A549 (cell line): ENCODE data around the gene SRRD. TPM values are rescaled to one million over a fixed set of nuclear protein-coding genes. Genes with fewer than 3 reads are reported as not detected.

ENCODE experiments used
- ATAC-seq, 2 experiments: fragments of 200-7000 bp in 1 of 2; fragments of >200 bp in 1 of 2; cut with Nextera tagmentation in 1 of 2; cut with Tn5 transposase in 1 of 2; 3 replicates each; pipeline versions ENCODE4 v1.8.0 to v1.9.1; 2018 to 2020; ENCODE audit warnings: mild to moderate bottlenecking in 1 of 2, moderate library complexity in 1 of 2
- CTCF ChIA-PET: fragments of 300-600 bp; sonication (Branson Sonifier 250); formaldehyde crosslinking; extraction: SDS; loops from one replicate; lab custom pipeline; 2021; ENCODE audit warnings: antibody characterized with exemption, inconsistent platforms; lab: Yijun Ruan, JAX
- POLR2A ChIA-PET: fragments of 350-600 bp; formaldehyde crosslinking; extraction: SDS; loops from one replicate; lab custom pipeline; 2021; ENCODE audit warnings: antibody characterized with exemption, inconsistent platforms; lab: Yijun Ruan, JAX
- DNase-seq, 2 experiments: peaks; one replicate each; pipeline versions ENCODE4 v3.0.0 to v3.0.0-alpha.2; 2011 to 2016; ENCODE audit warnings: low read depth in 1 of 2, low spot score in 1 of 2
- FAIRE-seq: peaks from 2 replicates; lab custom pipeline; 2011; peaks lifted over from hg19 to GRCh38; lab: Jason Lieb, UNC
- H3K27ac ChIP-seq, 2 experiments: fragments of >200 bp; sonication (Bioruptor Twin); formaldehyde crosslinking; 3 replicates each; pipeline ENCODE4 v1.5.1; 2016 to 2017
- H3K4me1 ChIP-seq: fragments of >200 bp; sonication (Bioruptor Twin); formaldehyde crosslinking; 3 replicates; pipeline ENCODE4 v1.6.1; 2016
- H3K4me2 ChIP-seq: fragments of >200 bp; sonication (Bioruptor Twin); formaldehyde crosslinking; 3 replicates; pipeline ENCODE4 v1.6.1; 2016
- H3K4me3 ChIP-seq: fragments of >200 bp; sonication (Bioruptor Twin); formaldehyde crosslinking; 3 replicates; pipeline ENCODE4 v1.5.1; 2016
- H3K9me3 ChIP-seq: fragments of >200 bp; sonication (Bioruptor Twin); formaldehyde crosslinking; 3 replicates; pipeline ENCODE4 v1.6.1; 2016
- BCL3 ChIP-seq: fragments of >200 bp; sonication (Bioruptor Twin); formaldehyde crosslinking; IDR thresholded peaks from 3 replicates; pipeline ENCODE4 v1.6.1; 2016
- CEBPB ChIP-seq, 2 experiments: fragments of >200 bp in 1 of 2; sonication (Bioruptor Twin) in 1 of 2; formaldehyde crosslinking in 1 of 2; IDR thresholded peaks; 2 replicates each; pipeline ENCODE4 v1.6.1; 2012 to 2016
- EHF ChIP-seq: fragments of 250-450 bp; sonication (Bioruptor Pico); IDR thresholded peaks from 2 replicates; pipeline ENCODE4 v1.5.0; 2020; ENCODE audit warnings: mild to moderate bottlenecking
- EHMT2 ChIP-seq: fragments of 200-600 bp; sonication (generic); IDR thresholded peaks from 2 replicates; pipeline ENCODE4 v1.6.1; 2016; ENCODE audit warnings: antibody characterized with exemption, low read depth, mild to moderate bottlenecking, moderate library complexity
- EP300 ChIP-seq, 2 experiments: fragments of >200 bp; sonication (Bioruptor Twin); formaldehyde crosslinking; IDR thresholded peaks; 2 replicates in 1 of 2; 3 replicates in 1 of 2; pipeline ENCODE4 v1.6.1; 2016 to 2017
- FOSB ChIP-seq: fragments of 250-450 bp; sonication (Bioruptor Pico); IDR thresholded peaks from 2 replicates; pipeline ENCODE4 v1.5.0; 2020; ENCODE audit warnings: mild to moderate bottlenecking, moderate library complexity
- FOSL2 ChIP-seq, 2 experiments: fragments of 450-650 bp in 1 of 2; fragments of >200 bp in 1 of 2; sonication (Bioruptor Twin) in 1 of 2; formaldehyde crosslinking; IDR thresholded peaks; 2 replicates each; pipeline versions ENCODE4 v1.5.0 to v1.6.1; 2016 to 2020; ENCODE audit warnings: mild to moderate bottlenecking in 1 of 2, moderate library complexity in 1 of 2
- FOXS1 ChIP-seq: fragments of 250-450 bp; sonication (Bioruptor Pico); IDR thresholded peaks from 2 replicates; pipeline ENCODE4 v1.5.0; 2020; ENCODE audit warnings: mild to moderate bottlenecking, moderate library complexity
- GATA3 ChIP-seq: IDR thresholded peaks from 2 replicates; pipeline ENCODE4 v1.6.1; 2012; ENCODE audit warnings: borderline replicate concordance
- HOXB5 ChIP-seq: fragments of 250-450 bp; sonication (Bioruptor Pico); IDR thresholded peaks from 2 replicates; pipeline ENCODE4 v1.5.0; 2020; ENCODE audit warnings: mild to moderate bottlenecking, moderate library complexity
- JUN ChIP-seq, 2 experiments: fragments of >200 bp; sonication (Bioruptor Twin); formaldehyde crosslinking; IDR thresholded peaks; 2 replicates in 1 of 2; 3 replicates in 1 of 2; pipeline ENCODE4 v1.6.1; 2016 to 2017
- KDM5A ChIP-seq: fragments of 200-600 bp; sonication (generic); IDR thresholded peaks from 2 replicates; pipeline ENCODE4 v1.6.1; 2016; ENCODE audit warnings: antibody characterized with exemption, mild to moderate bottlenecking
- MAFK ChIP-seq: fragments of 450-650 bp; IDR thresholded peaks from 2 replicates; pipeline ENCODE4 v1.6.1; 2014; ENCODE audit not compliant: partially characterized antibody
- MAX ChIP-seq: IDR thresholded peaks from 2 replicates; pipeline ENCODE4 v1.6.1; 2012
- NFE2L2 ChIP-seq: fragments of 150-350 bp; conservative IDR thresholded peaks from 2 replicates; pipeline ENCODE4 v1.6.1; 2014; ENCODE audit warnings: low read length
- NPAS2 ChIP-seq: fragments of 250-450 bp; sonication (Bioruptor Pico); IDR thresholded peaks from 2 replicates; pipeline ENCODE4 v1.8.0; 2022; ENCODE audit warnings: mild to moderate bottlenecking, moderate library complexity, borderline replicate concordance
- PHF8 ChIP-seq: fragments of 200-600 bp; sonication (generic); IDR thresholded peaks from 2 replicates; pipeline ENCODE4 v1.6.1; 2016; ENCODE audit warnings: low read depth, mild to moderate bottlenecking, antibody characterized with exemption, moderate library complexity, borderline replicate concordance
- POLR2AphosphoS2 ChIP-seq: conservative IDR thresholded peaks from 2 replicates; pipeline ENCODE4 v1.6.1; 2012; ENCODE audit warnings: low read length, improper control_type of control experiment, inconsistent platforms
- REST ChIP-seq: fragments of 200-600 bp; sonication (generic); IDR thresholded peaks from 2 replicates; pipeline ENCODE4 v1.6.1; 2016; ENCODE audit warnings: antibody characterized with exemption, mild to moderate bottlenecking, moderate library complexity
- SMC3 ChIP-seq: fragments of >200 bp; sonication (Bioruptor Twin); formaldehyde crosslinking; IDR thresholded peaks from 3 replicates; pipeline ENCODE4 v1.6.1; 2018; ENCODE audit warnings: inconsistent platforms
- TFCP2L1 ChIP-seq: fragments of 250-450 bp; sonication (Bioruptor Pico); IDR thresholded peaks from 2 replicates; pipeline ENCODE4 v1.5.0; 2021; ENCODE audit warnings: mild to moderate bottlenecking
- ZFP36 ChIP-seq: fragments of 450-650 bp; IDR thresholded peaks from 2 replicates; pipeline ENCODE4 v1.6.1; 2014; ENCODE audit warnings: borderline replicate concordance; ENCODE audit not compliant: partially characterized antibody
- ZNF302 ChIP-seq: fragments of 250-450 bp; sonication (Bioruptor Pico); IDR thresholded peaks from 2 replicates; pipeline ENCODE4 v1.9.0; 2021; ENCODE audit warnings: inconsistent platforms, mild to moderate bottlenecking, moderate library complexity
- ZSCAN20 ChIP-seq: fragments of 250-450 bp; sonication (Bioruptor Pico); IDR thresholded peaks from 2 replicates; pipeline ENCODE4 v1.8.0; 2022; ENCODE audit warnings: mild to moderate bottlenecking, moderate library complexity
- WGBS: methylation state at CpG from one replicate; pipeline ENCODE4 v1.1.6; 2017; ENCODE audit errors: missing lambda C conversion rate; 5-methylcytosine and 5-hydroxymethylcytosine counted together
- polyA plus RNA-seq, 4 experiments: library from polyadenylated mRNA; depleted of rRNA in 3 of 4; stranded (reverse); fragments of >200 nt; fragmentation: RNase III in 1 of 4; extraction: RNeasy Plus Mini Kit Qiagen cat#74134 plus additional on column Dnase treatment in 1 of 4; gene quantifications; 2 replicates in 3 of 4; 3 replicates in 1 of 4; pipeline ENCODE4 v1.2.3, GENCODE V29; 2011 to 2017

Gene SRRD
- polyA plus RNA-seq, 2 of the 4 experiments (the other 2 are of a cell fraction): 14.1 to 36.4 TPM

- 76% methylated on average over 4 of the region's 7 CpGs for WGBS
- CTCF ChIA-PET: interaction anchor here (0.6 to 6.3 kb wide), 3 partner anchors 11 to 1225 kb away, joined by 3 to 85 read pairs (median 3); no protein-coding TSS in a partner anchor
- H3K4me1 ChIP-seq: no peaks in the 10 kb centered on the region
- DNase-seq (no peak), FAIRE-seq (no peak), ATAC-seq (no peak)
- no peak overlapping the region for H3K4me3 ChIP-seq
- no peak overlapping the region for H3K4me2 ChIP-seq
- no peak for TF ChIP-seq HOXB5 (CRISPR knock-in tag)
- no peak for TF ChIP-seq JUN (IDR thresholded peaks at IDR 0.05)
- TF ChIP-seq FOXS1 (CRISPR knock-in tag): no peak
- no peak for TF ChIP-seq TFCP2L1 (CRISPR knock-in tag)
- no peak for TF ChIP-seq ZNF302 (CRISPR knock-in tag)
- no peak for TF ChIP-seq SMC3
- no peak for TF ChIP-seq GATA3
- no peak for TF ChIP-seq EP300 (IDR thresholded peaks at IDR 0.05)
- TF ChIP-seq NPAS2 (CRISPR knock-in tag): no peak
- no peak for TF ChIP-seq PHF8
- TF ChIP-seq CEBPB (IDR thresholded peaks at IDR 0.05): no peak
- no peak for TF ChIP-seq NFE2L2
- TF ChIP-seq KDM5A: no peak
- no peaks in the 10 kb centered on the region for H3K9me3 ChIP-seq
- POLR2A ChIA-PET: no interaction called here
- H3K27ac ChIP-seq: no peak overlapping the region
Measured at GRCh38 chr22:26464312-26464711, 19.4 kb upstream of the SRRD start.

GRCh38 chr22:26466196-26466595, 17.5 kb upstream of the SRRD start:
- WGBS: 94% methylated on average over 5 of the region's 5 CpGs
- no peak for ATAC-seq
- TF ChIP-seq EHF (CRISPR knock-in tag): no peak
- TF ChIP-seq ZFP36: no peak
- no peak for TF ChIP-seq PHF8
- ChIA-PET POLR2A (no interaction called here), CTCF (interaction anchor here (0.5 to 1.3 kb wide), 3 partner anchors 25 to 98 kb away, joined by 3 read pairs; no protein-coding TSS in a partner anchor)
- DNase-seq: no peak
- Histone ChIP-seq H3K4me2 (no peak overlapping the region), H3K4me3 (no peak overlapping the region), H3K9me3 (no peaks in the 10 kb centered on the region), H3K27ac (no peak overlapping the region), H3K4me1 (peaks cover 7% of the 10 kb centered on the region)
- no peak for FAIRE-seq

- TF ChIP-seq BCL3 (no peak), TFCP2L1 (CRISPR knock-in tag) (no peak), PHF8 (no peak), MAFK (peak; percentile 70)
- POLR2A ChIA-PET: interaction anchor here (1.2 to 1.9 kb wide), 2 partner anchors 11 to 13 kb away, joined by 4 to 8 read pairs; partner anchors contain the start of genes HPS4 and SRRD
- Histone ChIP-seq H3K4me1 (peaks cover 18% of the 10 kb centered on the region), H3K4me3 (no peak overlapping the region), H3K4me2 (peak overlapping the region; percentile 45; the same call in 2 of the 3 replicates), H3K27ac (peak overlapping the region; percentile 70 to 81), H3K9me3 (no peaks in the 10 kb centered on the region)
- CTCF ChIA-PET: interaction anchor here (1.0 to 2.2 kb wide), 3 partner anchors 10 to 73 kb away, joined by 3 to 20 read pairs (median 4); no protein-coding TSS in a partner anchor
- no peak for FAIRE-seq
- DNase-seq: no peak
- ATAC-seq: no peak
- 96% methylated on average over 2 of the region's 2 CpGs for WGBS
Measured at GRCh38 chr22:26470807-26471206, 12.9 kb upstream of the SRRD start.

GRCh38 chr22:26471522-26471921, 12.2 kb upstream of the SRRD start:
- peak; percentile 57 to 76 for DNase-seq
- H3K4me3 ChIP-seq: no peak overlapping the region
- H3K4me2 ChIP-seq: peak overlapping the region; percentile 45
- 27% methylated on average over 4 of the region's 5 CpGs for WGBS
- no peaks in the 10 kb centered on the region for H3K9me3 ChIP-seq
- no peak for FAIRE-seq
- ChIA-PET CTCF (interaction anchor here (2.2 kb wide), 1 partner anchor 11 kb away, joined by 20 read pairs; no protein-coding TSS in a partner anchor), POLR2A (interaction anchor here (1.2 to 1.9 kb wide), 2 partner anchors 10 to 12 kb away, joined by 4 to 8 read pairs; partner anchors contain the start of genes HPS4 and SRRD)
- peaks cover 18% of the 10 kb centered on the region for H3K4me1 ChIP-seq
- H3K27ac ChIP-seq: peak overlapping the region; percentile 70 to 81
- peak; percentile 95 to 99 for ATAC-seq
- TF ChIP-seq REST (no peak), FOSB (CRISPR knock-in tag) (no peak), EHMT2 (no peak), BCL3 (no peak), MAX (peak; percentile 23; the same call in 1 of the 2 replicates), FOXS1 (CRISPR knock-in tag) (no peak), ZSCAN20 (CRISPR knock-in tag) (no peak), FOSL2 (IDR thresholded peaks at IDR 0.05) (no peak), FOSL2 (CRISPR knock-in tag; IDR thresholded peaks at IDR 0.05) (peak; percentile 73), POLR2AphosphoS2 (no peak), SMC3 (no peak), ZFP36 (no peak)
